Measurements from ENCODE around the gene CNOT3. TPM values are rescaled to one million over a fixed set of nuclear protein-coding genes. Genes with fewer than 3 reads are reported as not detected.
A peak's percentile ranks its signal among the peaks of the same experiment; 100 is the strongest.

Gene CNOT3
- total RNA-seq, 2 donors from 2014 or later = 22.8 to 54.4 TPM

DNA sequence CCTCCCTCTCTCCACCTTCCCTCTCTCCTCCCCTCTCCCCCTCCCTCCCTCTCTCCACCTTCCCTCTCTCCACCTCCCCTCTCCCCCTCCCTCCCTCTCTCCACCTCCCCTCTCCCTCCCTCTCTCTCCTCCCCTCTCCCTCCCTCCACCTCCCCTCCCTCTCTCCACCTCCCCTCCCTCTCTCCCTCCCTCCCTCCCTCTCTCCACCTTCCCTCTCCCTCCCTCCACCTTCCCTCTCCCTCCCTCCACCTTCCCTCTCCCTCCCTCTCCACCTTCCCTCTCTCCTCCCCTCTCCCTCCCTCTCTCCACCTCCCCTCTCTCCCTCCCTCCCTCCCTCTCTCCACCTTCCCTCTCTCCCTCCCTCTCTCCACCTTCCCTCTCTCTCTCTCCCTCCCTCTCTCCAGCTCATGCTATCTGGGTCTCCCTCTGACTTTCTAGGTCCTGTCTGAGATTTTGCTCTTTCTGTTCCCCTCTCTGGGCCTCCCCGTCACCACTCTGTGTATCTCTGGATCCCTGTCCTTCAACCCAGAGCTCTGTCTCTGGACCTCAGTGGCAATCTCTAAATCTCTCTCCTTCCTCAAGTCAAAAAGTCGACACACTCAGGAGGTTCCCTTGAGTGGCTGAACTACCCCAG is 3.5 kb upstream of the CNOT3 start:
- WGBS = 63% methylated on average over 2 of the region's 2 CpGs
- Histone ChIP-seq H3K27ac (no peak overlapping the region), H3K9me3 (no peaks in the 10 kb centered on the region), H3K27me3 (replicated peaks; ENCODE audit: insufficient read depth) (no peaks in the 10 kb centered on the region), H3K4me1 (replicated peaks) (peaks cover 7% of the 10 kb centered on the region), H3K4me3 (no peak overlapping the region), H3K36me3 (peaks cover 5 to 7% of the 10 kb centered on the region in 2 donors)
- intact Hi-C loops (cut with DNase I) = loop anchor here (10.0 kb wide), 1 partner anchor 269 kb away; the partner anchor contains the start of gene MYADM
- no peak for TF ChIP-seq POLR2AphosphoS5 (IDR thresholded peaks at IDR 0.05)
- no peak for DNase-seq (ENCODE audit: low spot score)

- 4% methylated on average over 30 of the region's 30 CpGs for WGBS
- peaks cover 0 to 7% of the 10 kb centered on the region in 2 donors for H3K36me3 ChIP-seq
- H3K27ac ChIP-seq = peak overlapping the region; percentile 49 to 60
- no peak for DNase-seq (ENCODE audit: low spot score)
- H3K4me3 ChIP-seq = peak overlapping the region; percentile 25 to 37
- H3K4me1 ChIP-seq (replicated peaks) = peaks cover 7% of the 10 kb centered on the region
- intact Hi-C loops (cut with DNase I) = loop anchor here (2.0 to 10.0 kb wide), 2 partner anchors 23 to 271 kb away; partner anchors contain the start of genes LENG1 and MYADM
- H3K9me3 ChIP-seq = no peaks in the 10 kb centered on the region
- no peaks in the 10 kb centered on the region for H3K27me3 ChIP-seq (replicated peaks; ENCODE audit: insufficient read depth)
- TF ChIP-seq POLR2AphosphoS5 (IDR thresholded peaks at IDR 0.05) = no peak
- TF ChIP-seq POLR2A (IDR thresholded peaks at IDR 0.05) = no peak
- no peak for TF ChIP-seq CTCF (IDR thresholded peaks at IDR 0.05)
Measured at GRCh38 chr19:54136086-54136863, 1.3 kb upstream of the CNOT3 start.

- Histone ChIP-seq H3K4me1 (replicated peaks) (peaks cover 7% of the 10 kb centered on the region), H3K27me3 (replicated peaks; ENCODE audit: insufficient read depth) (no peaks in the 10 kb centered on the region), H3K27ac (peak overlapping the region; percentile 92 to 97), H3K36me3 (peaks cover 0 to 5% of the 10 kb centered on the region in 2 donors), H3K9me3 (no peaks in the 10 kb centered on the region), H3K4me3 (peak overlapping the region; percentile 94 to 99)
- peak; percentile 82 for TF ChIP-seq POLR2A (IDR thresholded peaks at IDR 0.05)
- peak; percentile 98 for TF ChIP-seq POLR2AphosphoS5 (IDR thresholded peaks at IDR 0.05)
- TF ChIP-seq CTCF (IDR thresholded peaks at IDR 0.05) = no peak
- WGBS = under 1% methylated on average over 46 of the region's 46 CpGs
- DNase-seq (ENCODE audit: low spot score) = peak; percentile 99
- intact Hi-C loops (cut with DNase I) = loop anchor here (2.0 to 10.0 kb wide), 2 partner anchors 22 to 272 kb away; partner anchors contain the start of genes LENG1 and MYADM
Measured at GRCh38 chr19:54136864-54137698, 481 bp upstream of the CNOT3 start.

GRCh38 chr19:54138489-54139256 is 1.1 kb downstream of the CNOT3 start:
- intact Hi-C loops (cut with DNase I) = loop anchor here (10.0 kb wide), 1 partner anchor 274 kb away; the partner anchor contains the start of gene MYADM
- peak overlapping the region; percentile 94 to 99 for H3K4me3 ChIP-seq
- H3K27me3 ChIP-seq (replicated peaks; ENCODE audit: insufficient read depth) = no peaks in the 10 kb centered on the region
- H3K9me3 ChIP-seq = no peaks in the 10 kb centered on the region
- TF ChIP-seq POLR2AphosphoS5 (IDR thresholded peaks at IDR 0.05) (no peak), CTCF (IDR thresholded peaks at IDR 0.05) (no peak), POLR2A (IDR thresholded peaks at IDR 0.05) (no peak)
- peak overlapping the region; percentile 92 to 97 for H3K27ac ChIP-seq
- no peak for DNase-seq (ENCODE audit: low spot score)
- peaks cover 9 to 10% of the 10 kb centered on the region in 2 donors for H3K36me3 ChIP-seq
- peaks cover 7% of the 10 kb centered on the region for H3K4me1 ChIP-seq (replicated peaks)
- WGBS = 17% methylated on average over 29 of the region's 31 CpGs

Measured in prostate gland (tissue), 2 donors.